IMR-90 (cell line): ENCODE results near the gene FCGR3B. TPM values are rescaled to one million over a fixed set of nuclear protein-coding genes. Genes with fewer than 3 reads are reported as not detected.
"Not testable (repeated sequence)": the region's sequence is repeated elsewhere in the genome, so short reads cannot be mapped to it uniquely, and the experiment has no call there.

ENCODE experiments used
- ATAC-seq: fragments of 200-7000 bp; cut with Tn5 transposase; 2 replicates; pipeline ENCODE4 v1.9.1; 2020; ENCODE audit warnings: low read depth, mild to moderate bottlenecking, moderate library complexity
- BruUV-seq: library from RNA; stranded (reverse); fragments of 400-500 nt; replicated peaks from 2 replicates; lab custom pipeline; 2021; lab: Mats Ljungman, UMichigan
- CTCF ChIA-PET: fragments of 300-600 bp; formaldehyde crosslinking; extraction: SDS; loops from one replicate; lab custom pipeline; 2021; ENCODE audit warnings: antibody characterized with exemption; lab: Yijun Ruan, JAX
- POLR2A ChIA-PET: fragments of 300-600 bp; sonication (Branson Sonifier 250); formaldehyde crosslinking; loops from one replicate; lab custom pipeline; 2022; ENCODE audit warnings: antibody characterized with exemption; ENCODE audit not compliant: unreplicated experiment; lab: Charles Lee
- DNase-seq: peaks from one replicate; pipeline ENCODE4 v3.0.0; 2013
- H2AFZ ChIP-seq: replicated peaks from 2 replicates; pipeline ENCODE3; 2013; ENCODE audit warnings: low read length, mild to moderate bottlenecking; ENCODE audit not compliant: poor library complexity
- H2AK5ac ChIP-seq: 2 replicates; pipeline ENCODE4 v1.6.1; 2013; ENCODE audit warnings: low read depth, low read length, inconsistent platforms
- H2AK9ac ChIP-seq: replicated peaks from 2 replicates; pipeline ENCODE3; 2013; ENCODE audit warnings: mild to moderate bottlenecking, low read depth, low read length, moderate library complexity; ENCODE audit not compliant: poor library complexity
- H2BK120ac ChIP-seq: 2 replicates; pipeline ENCODE4 v1.6.1; 2013; ENCODE audit warnings: low read depth, low read length, inconsistent platforms
- H2BK15ac ChIP-seq: 3 replicates; pipeline ENCODE4 v1.6.1; 2013; ENCODE audit warnings: low read depth, low read length, inconsistent platforms
- H2BK20ac ChIP-seq: 2 replicates; pipeline ENCODE4 v1.6.1; 2013; ENCODE audit warnings: low read depth, mild to moderate bottlenecking, inconsistent platforms, low read length, moderate library complexity
- H2BK5ac ChIP-seq: 2 replicates; pipeline ENCODE4 v1.6.1; 2013; ENCODE audit warnings: mild to moderate bottlenecking, low read depth, low read length, inconsistent platforms; ENCODE audit not compliant: poor library complexity, severe bottlenecking
- H3K14ac ChIP-seq: replicated peaks from 2 replicates; pipeline ENCODE4 v1.6.1; 2013; ENCODE audit warnings: low read depth, low read length, inconsistent platforms
- H3K18ac ChIP-seq: 2 replicates; pipeline ENCODE4 v1.6.1; 2013; ENCODE audit warnings: low read depth, low read length, control low read depth
- H3K23ac ChIP-seq: 2 replicates; pipeline ENCODE4 v1.6.1; 2013; ENCODE audit warnings: low read depth, low read length, inconsistent platforms
- H3K27ac ChIP-seq: 2 replicates; pipeline ENCODE4 v1.5.1; 2013; ENCODE audit warnings: mild to moderate bottlenecking, control low read depth, low read length; ENCODE audit not compliant: insufficient read depth
- H3K27me3 ChIP-seq: 2 replicates; pipeline ENCODE4 v1.6.1; 2013; ENCODE audit warnings: low read length; ENCODE audit not compliant: control insufficient read depth, insufficient read depth
- H3K36me3 ChIP-seq: 2 replicates; pipeline ENCODE4 v1.6.1; 2013; ENCODE audit warnings: low read length, mixed read lengths; ENCODE audit not compliant: control insufficient read depth, insufficient read depth
- H3K4ac ChIP-seq: 2 replicates; pipeline ENCODE4 v1.6.1; 2013; ENCODE audit warnings: low read depth, low read length, inconsistent platforms
- H3K4me1 ChIP-seq: 2 replicates; pipeline ENCODE4 v1.6.1; 2013; ENCODE audit warnings: low read length, mixed read lengths; ENCODE audit not compliant: control insufficient read depth, insufficient read depth
- H3K4me2 ChIP-seq: 2 replicates; pipeline ENCODE4 v1.6.1; 2013; ENCODE audit warnings: low read depth, mild to moderate bottlenecking, control low read depth, low read length, moderate library complexity
- H3K4me3 ChIP-seq: 2 replicates; pipeline ENCODE4 v1.5.1; 2013; ENCODE audit warnings: low read depth, mild to moderate bottlenecking, control low read depth, low read length, moderate library complexity; ENCODE audit not compliant: insufficient read depth
- H3K56ac ChIP-seq: 2 replicates; pipeline ENCODE4 v1.6.1; 2013; ENCODE audit warnings: low read length, inconsistent platforms; ENCODE audit not compliant: insufficient read depth; ENCODE audit errors: extremely low read depth
- H3K79me1 ChIP-seq, 2 experiments: 2 replicates each; pipeline ENCODE4 v1.6.1; 2013; ENCODE audit warnings: low read length in 2 of 2, inconsistent platforms in 1 of 2, low read depth in 1 of 2
- H3K9ac ChIP-seq: 2 replicates; pipeline ENCODE4 v1.6.1; 2013; ENCODE audit warnings: low read depth, low read length, control low read depth
- H3K9me1 ChIP-seq: 2 replicates; pipeline ENCODE4 v1.6.1; 2013; ENCODE audit warnings: low read length, inconsistent platforms; ENCODE audit not compliant: insufficient read depth
- H3K9me3 ChIP-seq: 2 replicates; pipeline ENCODE4 v1.6.1; 2013; ENCODE audit warnings: low read length; ENCODE audit not compliant: control insufficient read depth, insufficient read depth
- H4K20me1 ChIP-seq: 2 replicates; pipeline ENCODE4 v1.6.1; 2013; ENCODE audit warnings: low read length, inconsistent platforms; ENCODE audit not compliant: insufficient read depth
- H4K5ac ChIP-seq: 2 replicates; pipeline ENCODE4 v1.6.1; 2013; ENCODE audit warnings: mild to moderate bottlenecking, low read depth, low read length, control low read depth
- H4K8ac ChIP-seq, 2 experiments: 2 replicates each; pipeline ENCODE4 v1.6.1; 2013; ENCODE audit warnings: low read depth in 2 of 2, low read length in 2 of 2, control low read depth in 1 of 2, inconsistent platforms in 1 of 2
- H4K91ac ChIP-seq: 2 replicates; pipeline ENCODE4 v1.6.1; 2013; ENCODE audit warnings: low read depth, low read length, inconsistent platforms; ENCODE audit not compliant: insufficient read depth
- WGBS, 2 experiments: methylation state at CpG; one replicate each; pipeline versions ENCODE4 v1.1.5 to v1.1.7; 2013; ENCODE audit warnings: missing lambda C conversion rate in 2 of 2; ENCODE audit not compliant: insufficient read length in 1 of 2; ENCODE audit errors: extremely low coverage in 2 of 2; 5-methylcytosine and 5-hydroxymethylcytosine counted together
- dilution Hi-C: fragments of 300-500 bp; cut with HindIII; formaldehyde crosslinking; loops from one replicate; pipeline ENCODE4 v1.14.3; 2018; ENCODE audit warnings: low sequenced_read_pairs; ENCODE audit not compliant: unreplicated experiment
- in situ Hi-C: fragments of 300-500 bp; cut with MboI; formaldehyde crosslinking; loops from 3 replicates; pipeline ENCODE4 v1.14.3; 2019; ENCODE audit warnings: low sequenced_read_pairs, inconsistent platforms, mixed read lengths
- intact Hi-C: fragments of 100-400 bp; cut with micrococcal nuclease; formaldehyde crosslinking; loops from 2 replicates; pipeline ENCODE4 v1.10.0; 2022
- polyA plus RNA-seq, 3 experiments: library from polyadenylated mRNA; depleted of rRNA; stranded (reverse); fragments of >200 nt; gene quantifications; 2 replicates each; pipeline ENCODE4 v1.2.3, GENCODE V29; 2012; ENCODE audit warnings: low replicate concordance in 1 of 3
- total RNA-seq: library from RNA; depleted of rRNA; stranded (reverse); fragments of >200 nt; gene quantifications from 2 replicates; pipeline ENCODE4 v1.2.3, GENCODE V29; 2012

Gene FCGR3B
- total and polyA plus RNA-seq, 2 of the 4 experiments (the other 2 are of a cell fraction) = not detected

GRCh38 chr1:161595583-161595982 lies 35.4 kb downstream of the FCGR3B start:
- CTCF ChIA-PET = not testable (repeated sequence)

DNA sequence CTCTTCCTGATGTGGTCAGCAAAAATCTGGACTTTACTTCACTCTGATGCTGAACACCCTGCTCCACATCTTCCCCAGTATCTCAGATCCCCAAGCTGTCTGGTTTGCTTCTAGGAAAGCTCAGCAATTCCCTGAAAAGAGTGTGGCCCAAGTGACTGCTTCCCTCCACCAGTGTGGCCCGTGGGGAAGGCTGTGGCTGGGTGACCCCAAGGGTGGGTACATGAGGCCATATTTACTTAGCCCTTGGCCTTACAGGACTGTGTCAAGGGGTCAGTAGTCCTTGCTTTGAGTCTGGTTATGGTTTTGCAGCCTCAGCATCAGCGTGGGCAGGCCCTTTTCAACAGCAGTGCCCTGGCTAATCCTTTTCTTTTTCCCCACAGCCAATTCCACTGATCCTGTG lies 35.8 kb downstream of the FCGR3B start:
- H2BK20ac ChIP-seq, dilution Hi-C loops, BruUV-seq, ATAC-seq, H4K8ac ChIP-seq, H2AFZ ChIP-seq, CTCF ChIA-PET, H3K4ac ChIP-seq, H3K36me3 ChIP-seq, intact Hi-C loops, H4K20me1 ChIP-seq, H3K9ac ChIP-seq, H3K79me1 ChIP-seq, in situ Hi-C loops, H3K27ac ChIP-seq, H2BK15ac ChIP-seq, H2BK5ac ChIP-seq, H3K14ac ChIP-seq, H3K18ac ChIP-seq, H2AK9ac ChIP-seq, H3K4me1 ChIP-seq, H2BK120ac ChIP-seq, H3K9me1 ChIP-seq, H3K27me3 ChIP-seq, POLR2A ChIA-PET, H3K9me3 ChIP-seq, H3K23ac ChIP-seq, H4K5ac ChIP-seq, DNase-seq, H4K91ac ChIP-seq, H3K4me2 ChIP-seq, H3K56ac ChIP-seq, H2AK5ac ChIP-seq, H3K4me3 ChIP-seq: not testable (repeated sequence)
- WGBS, 2 experiments = no CpG with 5 or more reads among the region's 2 CpGs

More at GRCh38 chr1:161595583-161595982, 35.4 kb downstream of the FCGR3B start:
- BruUV-seq, H3K23ac ChIP-seq, H3K27ac ChIP-seq, H2AFZ ChIP-seq, dilution Hi-C loops, H3K4me1 ChIP-seq, ATAC-seq, H3K18ac ChIP-seq, H2BK20ac ChIP-seq, H2AK9ac ChIP-seq, H3K9ac ChIP-seq, H3K4ac ChIP-seq, H3K79me1 ChIP-seq, H3K56ac ChIP-seq, H3K27me3 ChIP-seq, H4K91ac ChIP-seq, H3K4me3 ChIP-seq, H3K4me2 ChIP-seq, H3K36me3 ChIP-seq, H4K8ac ChIP-seq, H2BK120ac ChIP-seq, POLR2A ChIA-PET, H4K5ac ChIP-seq, H3K14ac ChIP-seq, H4K20me1 ChIP-seq, H3K9me3 ChIP-seq, in situ Hi-C loops, H2BK5ac ChIP-seq, H2AK5ac ChIP-seq, H3K9me1 ChIP-seq, intact Hi-C loops, H2BK15ac ChIP-seq: not testable (repeated sequence)
- WGBS, 2 experiments = no CpG with 5 or more reads among the region's 2 CpGs
- DNase-seq = peak; percentile 0
